MCF 10A (cell line): ENCODE data around the gene NOC2L. TPM values are rescaled to one million over a fixed set of nuclear protein-coding genes. Genes with fewer than 3 reads are reported as not detected.
"Not testable (repeated sequence)": the region's sequence is repeated elsewhere in the genome, so short reads cannot be mapped to it uniquely, and the experiment has no call there.

Experiments used
- BruUV-seq: library from RNA; stranded (reverse); fragments of 400-500 nt; replicated peaks from 2 replicates; lab custom pipeline; 2021; lab: Mats Ljungman, UMichigan
- CTCF ChIA-PET: fragments of 300-600 bp; sonication (Branson Sonifier 250); formaldehyde crosslinking; extraction: SDS; loops from one replicate; lab custom pipeline; 2021; ENCODE audit warnings: antibody characterized with exemption, inconsistent platforms; lab: Yijun Ruan, JAX
- POLR2A ChIA-PET: fragments of 300-600, 350-650 bp; sonication (Branson Sonifier 250); formaldehyde crosslinking; extraction: SDS; loops from one replicate; lab custom pipeline; 2020; ENCODE audit warnings: antibody characterized with exemption, inconsistent platforms; lab: Yijun Ruan, JAX
- DNase-seq: peaks from one replicate; pipeline ENCODE4 v3.0.0-alpha.2; 2018; ENCODE audit not compliant: unreplicated experiment
- H3K27ac Mint-ChIP-seq: one replicate; pipeline ENCODE4 v1.8.0; 2022; ENCODE audit warnings: mild to moderate bottlenecking, low read depth, mixed read lengths; ENCODE audit not compliant: unreplicated experiment
- H3K27me3 Mint-ChIP-seq: one replicate; pipeline ENCODE4 v1.8.0; 2022; ENCODE audit warnings: mixed read lengths; ENCODE audit not compliant: insufficient read depth, unreplicated experiment
- H3K36me3 Mint-ChIP-seq: one replicate; pipeline ENCODE4 v1.8.0; 2022; ENCODE audit warnings: mild to moderate bottlenecking, moderate library complexity, mixed read lengths; ENCODE audit not compliant: insufficient read depth, unreplicated experiment
- H3K4me1 Mint-ChIP-seq: one replicate; pipeline ENCODE4 v1.8.0; 2022; ENCODE audit warnings: mixed read lengths; ENCODE audit not compliant: insufficient read depth, unreplicated experiment
- H3K4me3 Mint-ChIP-seq: one replicate; pipeline ENCODE4 v1.8.0; 2022; ENCODE audit warnings: mild to moderate bottlenecking, moderate library complexity, mixed read lengths; ENCODE audit not compliant: unreplicated experiment
- H3K9me3 Mint-ChIP-seq: one replicate; pipeline ENCODE4 v1.8.0; 2022; ENCODE audit warnings: mixed read lengths; ENCODE audit not compliant: unreplicated experiment
- intact Hi-C: fragments of 100-400 bp; cut with micrococcal nuclease; formaldehyde crosslinking; loops from 2 replicates; pipeline ENCODE4 v1.14.1; 2022
- total RNA-seq: library from RNA; stranded (reverse); gene quantifications from 2 replicates; pipeline ENCODE4 v1.2.3, GENCODE V29; 2022
- TF ChIP-seq, protein P1 (sequence below): fragments of 200-600 bp; IDR thresholded peaks from one replicate; pipeline ENCODE4 v1.8.0; 2022; ENCODE audit warnings: antibody characterized with exemption, mild to moderate bottlenecking; ENCODE audit not compliant: unreplicated experiment

Gene NOC2L
- total RNA-seq, 1 experiment from 2014 or later, result 136 TPM

DNA sequence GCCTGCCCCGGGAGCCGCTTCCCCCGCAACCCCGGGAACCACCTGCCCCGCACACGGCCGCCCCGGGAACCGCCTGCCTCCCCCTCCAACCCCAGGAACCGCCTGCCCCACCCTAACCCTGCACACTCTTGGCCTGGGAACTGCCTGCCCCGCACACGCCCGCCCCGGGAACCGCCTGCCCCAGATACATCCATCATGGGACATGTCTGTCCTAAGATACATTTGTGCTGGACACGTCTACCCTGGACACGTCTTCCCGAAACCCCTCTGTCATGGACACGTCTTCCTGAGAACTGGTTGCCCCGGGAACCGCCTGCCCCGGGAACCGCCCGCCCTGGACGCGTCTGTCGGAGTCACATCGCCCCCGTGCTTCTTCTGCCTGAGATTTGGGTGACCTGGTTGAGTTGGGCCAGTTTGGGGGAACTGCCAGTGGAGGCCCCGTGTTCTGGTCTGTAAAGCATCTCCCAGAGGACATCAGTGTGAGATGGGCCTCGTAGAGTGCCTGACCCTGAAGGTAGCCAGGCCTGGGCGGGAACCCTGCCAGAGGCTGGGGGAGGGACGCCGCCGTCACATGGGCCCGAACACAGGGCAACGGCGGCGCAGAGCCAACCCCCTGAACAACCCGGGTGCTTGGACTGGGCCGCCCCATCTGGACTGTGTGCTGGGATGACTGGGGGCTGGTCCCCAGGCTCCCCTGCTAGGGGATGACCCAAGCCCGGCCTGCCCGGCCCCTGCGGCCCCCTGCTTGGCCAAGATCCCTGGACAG is 19.2 kb upstream of the NOC2L start:
- no peaks in the 10 kb centered on the region for H3K36me3 Mint-ChIP-seq
- no peak overlapping the region for H3K27ac Mint-ChIP-seq
- H3K4me1 Mint-ChIP-seq, result peaks cover 6% of the 10 kb centered on the region
- no TSS peak for BruUV-seq
- intact Hi-C loops, result no loop called here
- TF ChIP-seq, protein P1, sequence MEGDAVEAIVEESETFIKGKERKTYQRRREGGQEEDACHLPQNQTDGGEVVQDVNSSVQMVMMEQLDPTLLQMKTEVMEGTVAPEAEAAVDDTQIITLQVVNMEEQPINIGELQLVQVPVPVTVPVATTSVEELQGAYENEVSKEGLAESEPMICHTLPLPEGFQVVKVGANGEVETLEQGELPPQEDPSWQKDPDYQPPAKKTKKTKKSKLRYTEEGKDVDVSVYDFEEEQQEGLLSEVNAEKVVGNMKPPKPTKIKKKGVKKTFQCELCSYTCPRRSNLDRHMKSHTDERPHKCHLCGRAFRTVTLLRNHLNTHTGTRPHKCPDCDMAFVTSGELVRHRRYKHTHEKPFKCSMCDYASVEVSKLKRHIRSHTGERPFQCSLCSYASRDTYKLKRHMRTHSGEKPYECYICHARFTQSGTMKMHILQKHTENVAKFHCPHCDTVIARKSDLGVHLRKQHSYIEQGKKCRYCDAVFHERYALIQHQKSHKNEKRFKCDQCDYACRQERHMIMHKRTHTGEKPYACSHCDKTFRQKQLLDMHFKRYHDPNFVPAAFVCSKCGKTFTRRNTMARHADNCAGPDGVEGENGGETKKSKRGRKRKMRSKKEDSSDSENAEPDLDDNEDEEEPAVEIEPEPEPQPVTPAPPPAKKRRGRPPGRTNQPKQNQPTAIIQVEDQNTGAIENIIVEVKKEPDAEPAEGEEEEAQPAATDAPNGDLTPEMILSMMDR, result no peak
- no peak for DNase-seq
- POLR2A ChIA-PET, result no interaction called here
- H3K4me3 Mint-ChIP-seq, result peak overlapping the region; percentile 2
- H3K9me3 Mint-ChIP-seq, result no peaks in the 10 kb centered on the region
- H3K27me3 Mint-ChIP-seq, result peaks cover 12% of the 10 kb centered on the region
- CTCF ChIA-PET, result no interaction called here

DNA sequence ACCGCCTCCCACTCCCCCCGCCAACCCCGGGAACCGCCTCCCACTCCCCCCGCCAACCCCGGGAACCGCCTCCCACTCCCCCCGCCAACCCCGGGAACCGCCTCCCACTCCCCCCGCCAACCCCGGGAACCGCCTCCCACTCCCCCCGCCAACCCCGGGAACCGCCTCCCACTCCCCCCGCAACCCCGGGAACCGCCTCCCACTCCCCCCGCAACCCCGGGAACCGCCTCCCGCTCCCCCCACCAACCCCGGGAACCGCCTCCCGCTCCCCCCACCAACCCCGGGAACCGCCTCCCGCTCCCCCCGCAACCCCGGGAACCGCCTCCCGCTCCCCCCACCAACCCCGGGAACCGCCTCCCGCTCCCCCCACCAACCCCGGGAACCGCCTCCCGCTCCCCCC is 17.7 kb upstream of the NOC2L start:
- not testable (repeated sequence) for BruUV-seq, H3K4me3 Mint-ChIP-seq

DNA sequence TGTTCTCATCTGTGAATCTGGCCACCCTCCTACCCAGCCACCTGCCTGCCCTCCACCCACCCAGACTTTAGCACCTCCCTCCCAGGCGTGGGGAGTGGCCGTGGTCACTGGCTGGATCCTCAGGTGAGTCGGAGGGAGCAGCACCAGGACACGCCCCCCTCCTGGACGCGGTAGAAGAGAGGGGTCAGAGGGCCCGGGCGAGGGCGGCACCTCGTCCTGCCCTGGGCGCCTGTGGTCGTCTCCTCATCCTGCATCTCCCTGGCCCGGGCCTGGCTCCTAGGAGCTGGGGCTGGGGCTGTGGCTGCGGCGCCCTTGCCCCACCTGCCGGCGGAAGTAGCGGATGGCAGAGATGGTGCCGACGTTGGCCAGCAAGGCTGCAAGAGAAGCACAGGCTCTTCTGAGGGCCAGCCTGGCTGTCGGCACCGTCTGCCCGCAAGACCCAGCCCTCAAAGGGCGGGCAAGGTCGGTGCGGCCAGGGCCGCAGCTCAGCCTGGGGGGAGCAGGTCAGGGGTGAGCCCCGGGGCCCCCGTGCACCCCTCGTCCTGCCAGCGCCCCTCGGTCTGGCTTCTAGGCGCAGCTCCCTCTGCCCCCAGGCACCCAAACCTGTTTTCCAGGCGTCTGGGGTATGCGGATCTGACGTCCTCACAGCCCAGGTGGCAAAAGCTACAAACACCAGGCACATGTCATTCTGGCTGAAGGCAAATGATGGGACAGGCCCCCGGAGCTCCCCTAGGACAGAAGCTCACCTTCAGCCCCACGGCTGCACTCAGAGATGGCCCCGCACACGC is 17.0 kb upstream of the NOC2L start:
- no peaks in the 10 kb centered on the region for H3K27me3 Mint-ChIP-seq
- H3K27ac Mint-ChIP-seq, result no peak overlapping the region
- no peak overlapping the region for H3K4me3 Mint-ChIP-seq
- H3K9me3 Mint-ChIP-seq, result no peaks in the 10 kb centered on the region
- BruUV-seq, result no TSS peak
- TF ChIP-seq, protein P1, result peak; percentile 73
- H3K4me1 Mint-ChIP-seq, result peaks cover 6% of the 10 kb centered on the region
- CTCF ChIA-PET, result interaction anchor here (0.6 to 2.2 kb wide), 13 partner anchors 8 to 88 kb away, joined by 3 to 10 read pairs (median 4); partner anchors contain the start of gene PLEKHN1
- DNase-seq, result peak; percentile 83
- intact Hi-C loops, result loop anchor here (2.0 kb wide), 1 partner anchor 71 kb away; no protein-coding TSS in a partner anchor
- POLR2A ChIA-PET, result interaction anchor here (0.6 to 1.2 kb wide), 7 partner anchors 10 to 197 kb away, joined by 3 to 7 read pairs (median 3); partner anchors contain the start of genes NOC2L and PLEKHN1
- no peaks in the 10 kb centered on the region for H3K36me3 Mint-ChIP-seq

More for the DNA sequence above, 17.7 kb upstream of the NOC2L start:
- intact Hi-C loops, H3K27ac Mint-ChIP-seq, H3K4me1 Mint-ChIP-seq, H3K36me3 Mint-ChIP-seq, H3K27me3 Mint-ChIP-seq, H3K9me3 Mint-ChIP-seq, DNase-seq: not testable (repeated sequence)
- ChIA-PET POLR2A (interaction anchor here (1.0 to 1.2 kb wide), 3 partner anchors 10 to 198 kb away, joined by 3 to 7 read pairs (median 3); partner anchors contain the start of gene PLEKHN1), CTCF (interaction anchor here (0.6 to 1.9 kb wide), 9 partner anchors 8 to 87 kb away, joined by 3 to 10 read pairs (median 4); partner anchors contain the start of gene PLEKHN1)

DNA sequence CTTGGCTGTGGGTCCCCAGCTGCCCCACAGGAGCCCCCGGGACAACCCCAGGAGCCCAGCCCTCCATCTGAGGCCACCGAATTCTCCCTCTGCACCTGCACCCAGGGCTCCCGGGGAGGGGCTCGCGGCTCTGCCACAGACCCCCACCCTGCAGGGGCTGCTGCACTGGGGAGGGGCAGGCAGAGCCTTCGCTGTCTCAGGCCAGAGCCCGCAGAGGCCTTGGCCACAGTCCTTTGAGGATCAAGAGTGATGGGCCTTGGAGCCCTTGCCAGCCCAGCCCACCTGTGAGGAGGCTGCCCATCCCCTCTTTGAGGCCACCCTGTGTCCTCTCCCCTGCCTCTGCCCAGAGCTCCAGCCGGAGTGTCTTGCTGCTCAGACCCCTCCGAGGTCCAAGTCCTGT is 16.3 kb upstream of the NOC2L start:
- Mint-ChIP-seq H3K36me3 (no peaks in the 10 kb centered on the region), H3K27me3 (no peaks in the 10 kb centered on the region), H3K9me3 (no peaks in the 10 kb centered on the region), H3K4me3 (no peak overlapping the region), H3K27ac (no peak overlapping the region), H3K4me1 (peaks cover 6% of the 10 kb centered on the region)
- BruUV-seq, result no TSS peak
- intact Hi-C loops, result loop anchor here (2.0 kb wide), 1 partner anchor 71 kb away; no protein-coding TSS in a partner anchor
- TF ChIP-seq, protein P1, result no peak
- DNase-seq, result no peak
- POLR2A ChIA-PET, result interaction anchor here (1.0 to 1.2 kb wide), 2 partner anchors 9 to 78 kb away, joined by 3 to 7 read pairs; partner anchors contain the start of gene PLEKHN1
- CTCF ChIA-PET, result interaction anchor here (0.7 to 2.2 kb wide), 8 partner anchors 8 to 88 kb away, joined by 3 to 10 read pairs (median 4); partner anchors contain the start of gene PLEKHN1
